CD1c-positive myeloid dendritic cell (primary cell): Measurements from ENCODE around the gene CCR7.

Source experiments
- DNase-seq: peaks from one replicate; pipeline ENCODE4 v3.0.0-alpha.2; 2016; ENCODE audit errors: extremely low spot score

Gene CCR7

GRCh38 chr17:40516581-40517285, 48.5 kb downstream of the CCR7 start:
- peak; percentile 51 for DNase-seq

GRCh38 chr17:40515491-40516041, 49.7 kb downstream of the CCR7 start:
- no peak for DNase-seq

GRCh38 chr17:40515011-40515410, 50.3 kb downstream of the CCR7 start:
- DNase-seq, result no peak

GRCh38 chr17:40514013-40514875, 51.0 kb downstream of the CCR7 start:
- DNase-seq, result no peak

GRCh38 chr17:40511667-40512220, 53.5 kb downstream of the CCR7 start:
- no peak for DNase-seq

- DNase-seq, result no peak
Observed at GRCh38 chr17:40511136-40511535, 54.1 kb downstream of the CCR7 start.

GRCh38 chr17:40510328-40510648, 55.0 kb downstream of the CCR7 start:
- no peak for DNase-seq

GRCh38 chr17:40509626-40510327, 55.5 kb downstream of the CCR7 start:
- DNase-seq, result no peak

GRCh38 chr17:40506786-40507185, 58.5 kb downstream of the CCR7 start:
- DNase-seq, result no peak
